HepG2 (cell line): ENCODE measurements around the gene MYO18A. TPM values are rescaled to one million over a fixed set of nuclear protein-coding genes. Genes with fewer than 3 reads are reported as not detected.

Source experiments
- ATAC-seq: fragments of 200-7000 bp; cut with Tn5 transposase; 3 replicates; pipeline ENCODE4 v1.9.1; 2020; ENCODE audit warnings: mild to moderate bottlenecking, moderate library complexity
- BruUV-seq: library from RNA; stranded (reverse); fragments of 400-500 nt; replicated peaks from 2 replicates; lab custom pipeline; 2021; lab: Mats Ljungman, UMichigan
- CTCF ChIA-PET: fragments of 300-600 bp; formaldehyde crosslinking; extraction: SDS; loops from one replicate; lab custom pipeline; 2021; ENCODE audit warnings: low total read pairs, inconsistent platforms, low intra/inter-chr PET ratio; lab: Yijun Ruan, JAX
- POLR2A ChIA-PET: fragments of 350-600 bp; sonication (Branson Sonifier 250); formaldehyde crosslinking; loops from one replicate; lab custom pipeline; 2020; ENCODE audit warnings: antibody characterized with exemption, inconsistent platforms; lab: Yijun Ruan, JAX
- DNase-seq: peaks from one replicate; pipeline ENCODE4 v3.0.0-alpha.2; 2015; ENCODE audit warnings: low spot score
- FAIRE-seq: peaks from 3 replicates; lab custom pipeline; 2011; peaks lifted over from hg19 to GRCh38; lab: Jason Lieb, UNC
- H2AFZ ChIP-seq: one replicate; pipeline ENCODE4 v1.6.1; 2011; ENCODE audit warnings: low read length, inconsistent platforms
- H3K27ac ChIP-seq: fragments of 300-600 bp; 3 replicates; pipeline ENCODE4 v1.8.0; 2011; ENCODE audit warnings: mixed run types, mild to moderate bottlenecking, mixed read lengths, low read length, inconsistent platforms; ENCODE audit not compliant: insufficient read depth; ENCODE audit errors: extremely low read length
- H3K27me3 ChIP-seq, 2 experiments: fragments of 200-600 bp in 1 of 2; 2 replicates in 1 of 2; 3 replicates in 1 of 2; pipeline versions ENCODE4 v1.6.0 to v1.8.0; 2011; ENCODE audit warnings: low read length in 2 of 2, mild to moderate bottlenecking in 2 of 2, moderate library complexity in 2 of 2, inconsistent platforms in 1 of 2; ENCODE audit not compliant: insufficient read depth in 2 of 2, control insufficient read depth in 1 of 2
- H3K36me3 ChIP-seq, 2 experiments: fragments of 200-600 bp in 1 of 2; replicated peaks in 1 of 2; 2 replicates in 1 of 2; 3 replicates in 1 of 2; pipeline versions ENCODE4 v1.5.1 to v1.8.0; 2011; ENCODE audit warnings: low read length in 2 of 2, inconsistent platforms in 1 of 2; ENCODE audit not compliant: insufficient read depth in 2 of 2, control insufficient read depth in 1 of 2
- H3K4me1 ChIP-seq: 2 replicates; pipeline ENCODE4 v1.5.1; 2012; ENCODE audit warnings: low read length, inconsistent platforms; ENCODE audit not compliant: insufficient read depth
- H3K4me2 ChIP-seq: 2 replicates; pipeline ENCODE4 v1.6.0; 2011; ENCODE audit warnings: low read depth, low read length, inconsistent platforms
- H3K4me3 ChIP-seq, 3 experiments: fragments of 200-600 bp in 1 of 3; sonication (generic), shearing (Covaris generic) in 1 of 3; replicated peaks in 1 of 3; 2 replicates each; pipeline ENCODE4 v1.5.1; 2011 to 2016; ENCODE audit warnings: low read length in 3 of 3, inconsistent platforms in 2 of 3, low read depth in 2 of 3, mild to moderate bottlenecking in 2 of 3, control low read depth in 1 of 3, mixed read lengths in 1 of 3; ENCODE audit not compliant: insufficient read depth in 1 of 3
- H3K79me2 ChIP-seq: one replicate; pipeline ENCODE4 v1.6.1; 2011; ENCODE audit warnings: low read length, inconsistent platforms; ENCODE audit not compliant: insufficient read depth
- H3K9ac ChIP-seq: 2 replicates; pipeline ENCODE4 v1.6.0; 2011; ENCODE audit warnings: mild to moderate bottlenecking, low read depth, low read length, inconsistent platforms; ENCODE audit not compliant: insufficient read depth
- H3K9me3 ChIP-seq: 2 replicates; pipeline ENCODE4 v1.5.1; 2012; ENCODE audit warnings: mild to moderate bottlenecking, low read length
- H4K20me1 ChIP-seq: 2 replicates; pipeline ENCODE4 v1.6.0; 2011; ENCODE audit warnings: inconsistent platforms, mild to moderate bottlenecking, low read length, moderate library complexity; ENCODE audit not compliant: insufficient read depth
- FOXA1 ChIP-seq, 2 experiments: fragments of 450-650 bp in 1 of 2; sonication (generic) in 1 of 2; formaldehyde crosslinking in 1 of 2; IDR thresholded peaks; 2 replicates each; pipeline versions ENCODE4 v1.4.0 to v1.6.1; 2016 to 2020; ENCODE audit warnings: missing genetic modification reagents in 1 of 2
- GPN1 ChIP-seq: sonication (generic); formaldehyde crosslinking; IDR thresholded peaks from 2 replicates; pipeline ENCODE4 v1.5.1; 2020; ENCODE audit warnings: missing genetic modification reagents, borderline replicate concordance
- JDP2 ChIP-seq: sonication (generic); formaldehyde crosslinking; IDR thresholded peaks from 2 replicates; pipeline ENCODE4 v1.8.1; 2022; ENCODE audit warnings: missing genetic modification reagents, borderline replicate concordance
- NFIC ChIP-seq: IDR thresholded peaks from 2 replicates; pipeline ENCODE4 v1.6.1; 2012; ENCODE audit warnings: mild to moderate bottlenecking, low read length, inconsistent platforms
- RORA ChIP-seq: sonication (generic); formaldehyde crosslinking; IDR thresholded peaks from 2 replicates; pipeline ENCODE4 v1.5.0; 2020; ENCODE audit warnings: mild to moderate bottlenecking, missing genetic modification reagents, moderate library complexity
- SKI ChIP-seq: fragments of 450-650 bp; IDR thresholded peaks from one replicate; pipeline ENCODE4 v1.6.1; 2018; ENCODE audit warnings: mild to moderate bottlenecking; ENCODE audit not compliant: partially characterized antibody
- TCF12 ChIP-seq, 2 experiments: fragments of 450-650 bp in 1 of 2; sonication (generic) in 1 of 2; formaldehyde crosslinking in 1 of 2; IDR thresholded peaks; 2 replicates each; pipeline versions ENCODE4 v1.6.1 to v1.8.0; 2017 to 2022; ENCODE audit warnings: antibody characterized with exemption in 1 of 2, mild to moderate bottlenecking in 1 of 2, missing genetic modification reagents in 1 of 2, moderate library complexity in 1 of 2
- ZBTB25 ChIP-seq: IDR thresholded peaks from 2 replicates; pipeline ENCODE4 v1.6.1; 2018; ENCODE audit warnings: missing genetic modification reagents
- ZNF503 ChIP-seq: sonication (generic); formaldehyde crosslinking; IDR thresholded peaks from 2 replicates; pipeline ENCODE4 v1.4.0; 2020; ENCODE audit warnings: missing genetic modification reagents
- ZNF574 ChIP-seq: sonication (generic); formaldehyde crosslinking; IDR thresholded peaks from 2 replicates; pipeline ENCODE4 v1.4.0; 2020; ENCODE audit warnings: missing genetic modification reagents
- ZNF615 ChIP-seq: sonication (generic); formaldehyde crosslinking; IDR thresholded peaks from 2 replicates; pipeline ENCODE4 v1.5.0; 2020; ENCODE audit warnings: mild to moderate bottlenecking, missing genetic modification reagents, borderline replicate concordance
- ZNF737 ChIP-seq: sonication (generic); formaldehyde crosslinking; IDR thresholded peaks from 2 replicates; pipeline ENCODE4 v1.5.0; 2020; ENCODE audit warnings: missing genetic modification reagents, mild to moderate bottlenecking, borderline replicate concordance
- ZNF770 ChIP-seq: sonication (generic); formaldehyde crosslinking; IDR thresholded peaks from 2 replicates; pipeline ENCODE4 v1.5.0; 2020; ENCODE audit warnings: mild to moderate bottlenecking, missing genetic modification reagents
- WGBS: methylation state at CpG from one replicate; pipeline ENCODE4 v1.1.6; 2017; ENCODE audit warnings: low lambda C conversion rate; 5-methylcytosine and 5-hydroxymethylcytosine counted together
- in situ Hi-C: cut with HindIII; loops from 2 replicates; pipeline ENCODE4 v1.10.0; 2017; ENCODE audit warnings: low pct_unique_long_range_greater_than_20kb; ENCODE audit not compliant: extremely low pct_ligation_motif_present
- intact Hi-C: fragments of 100-400 bp; cut with micrococcal nuclease; formaldehyde crosslinking; loops from one replicate; pipeline ENCODE4 v1.10.0; 2022; ENCODE audit not compliant: unreplicated experiment
- polyA plus RNA-seq, 8 experiments: library from polyadenylated mRNA; depleted of rRNA in 3 of 8; stranded (reverse) in 7 of 8; unstranded in 1 of 8; fragments of >200 nt; fragmentation: Illumina TruSeq in 4 of 8; extraction: Trizol in 4 of 8; gene quantifications; 2 replicates each; pipeline versions ENCODE4 v1.2.1 to v1.2.3, GENCODE V29; 2011 to 2016; ENCODE audit warnings: low read depth in 4 of 8, missing spikeins in 1 of 8, mixed read lengths in 1 of 8; ENCODE audit not compliant: insufficient read depth in 1 of 8
- total RNA-seq, 5 experiments: library from RNA; depleted of rRNA; stranded (reverse); fragments of >200 nt; fragmentation: Illumina TruSeq; extraction: Trizol; gene quantifications; 2 replicates each; pipeline ENCODE4 v1.2.3, GENCODE V29; 2016; ENCODE audit warnings: low read depth in 1 of 5

The MYO18A gene
- total and polyA plus RNA-seq, 2 of the 13 experiments (the other 11 are each of a cell fraction or from before 2014, with no cell fraction given) = 16.8 to 24.8 TPM

GRCh38 chr17:29166507-29166887, 13.7 kb downstream of the MYO18A start:
- CTCF ChIA-PET = no interaction called here
- DNase-seq (no peak), FAIRE-seq (no peak), ATAC-seq (no peak)
- Histone ChIP-seq H4K20me1 (peaks cover 11% of the 10 kb centered on the region; the same call in 1 of the 2 replicates), H3K4me3 (no peak overlapping the region), H3K4me1 (peaks cover 56% of the 10 kb centered on the region), H2AFZ (no peak overlapping the region), H3K36me3 (peaks cover 22 to 51% of the 10 kb centered on the region in 2 experiments), H3K27me3 (no peaks in the 10 kb centered on the region), H3K27ac (no peak overlapping the region), H3K79me2 (peaks cover 65% of the 10 kb centered on the region), H3K9me3 (no peaks in the 10 kb centered on the region), H3K9ac (no peak overlapping the region), H3K4me2 (no peak overlapping the region)
- POLR2A ChIA-PET = interaction anchor here (0.6 to 3.4 kb wide), 3 partner anchors 11 to 59 kb away, joined by 3 to 15 read pairs (median 10); no protein-coding TSS in a partner anchor
- 96% methylated on average over 16 of the region's 21 CpGs for WGBS
- no TSS peak for BruUV-seq
- intact Hi-C loops = no loop called here
- in situ Hi-C loops = no loop called here
- TF ChIP-seq RORA (no peak), SKI (no peak), GPN1 (CRISPR knock-in tag) (no peak), ZNF574 (CRISPR knock-in tag) (no peak), JDP2 (CRISPR knock-in tag) (no peak), ZNF503 (CRISPR knock-in tag) (no peak), ZNF737 (no peak), FOXA1 (IDR thresholded peaks at IDR 0.05) (no peak), FOXA1 (CRISPR knock-in tag; IDR thresholded peaks at IDR 0.05) (no peak), ZBTB25 (CRISPR knock-in tag) (no peak), ZNF615 (CRISPR knock-in tag) (no peak), NFIC (no peak), ZNF770 (CRISPR knock-in tag) (no peak), TCF12 (IDR thresholded peaks at IDR 0.05) (no peak), TCF12 (CRISPR knock-in tag; IDR thresholded peaks at IDR 0.05) (no peak)
